Endothelial cell of umbilical vein (primary cell): ENCODE measurements around the gene RBMS1. TPM values are rescaled to one million over a fixed set of nuclear protein-coding genes. Genes with fewer than 3 reads are reported as not detected.

Experiments
- BruUV-seq: library from RNA; stranded (reverse); fragments of 400-500 nt; replicated peaks from 2 replicates; lab custom pipeline; 2021; lab: Mats Ljungman, UMichigan
- CTCF ChIA-PET: fragments of 300-600, 350-600 bp; sonication (Branson Sonifier 250); formaldehyde crosslinking; loops from one replicate; lab custom pipeline; 2021; ENCODE audit warnings: antibody characterized with exemption, inconsistent platforms; lab: Charles Lee
- POLR2A ChIA-PET: fragments of 300-600, 350-600 bp; sonication (Branson Sonifier 250); formaldehyde crosslinking; loops from one replicate; lab custom pipeline; 2021; ENCODE audit warnings: antibody characterized with exemption, inconsistent platforms; lab: Charles Lee
- DNase-seq: peaks from one replicate; pipeline ENCODE4 v3.0.0-alpha.2; 2011; ENCODE audit warnings: low read depth, low spot score
- FAIRE-seq: peaks from 2 replicates; lab custom pipeline; 2011; peaks lifted over from hg19 to GRCh38; lab: Jason Lieb, UNC
- H2AFZ ChIP-seq: 2 replicates; pipeline ENCODE4 v1.6.0; 2012; ENCODE audit warnings: low read depth, low read length, control low read depth, inconsistent platforms
- H3K27ac ChIP-seq: 2 replicates; pipeline ENCODE4 v1.5.1; 2011; ENCODE audit warnings: low read depth, mild to moderate bottlenecking, control low read depth, low read length, moderate library complexity; ENCODE audit not compliant: insufficient read depth
- H3K27me3 ChIP-seq, 2 experiments: 2 replicates each; pipeline versions ENCODE4 v1.6.0 to v1.6.1; 2011; ENCODE audit warnings: low read length in 2 of 2, mixed read lengths in 1 of 2; ENCODE audit not compliant: control insufficient read depth in 2 of 2, insufficient read depth in 2 of 2
- H3K36me3 ChIP-seq, 2 experiments: 2 replicates in 1 of 2; 3 replicates in 1 of 2; pipeline ENCODE4 v1.5.1; 2011; ENCODE audit warnings: low read length in 2 of 2, mild to moderate bottlenecking in 1 of 2, moderate library complexity in 1 of 2; ENCODE audit not compliant: control insufficient read depth in 2 of 2, insufficient read depth in 2 of 2; ENCODE audit errors: extremely low read depth in 1 of 2
- H3K4me1 ChIP-seq: 3 replicates; pipeline ENCODE4 v1.5.1; 2011; ENCODE audit warnings: mild to moderate bottlenecking, low read length; ENCODE audit not compliant: control insufficient read depth, insufficient read depth; ENCODE audit errors: extremely low read depth
- H3K4me2 ChIP-seq: 2 replicates; pipeline ENCODE4 v1.6.1; 2011; ENCODE audit warnings: low read length, control low read depth, mixed read lengths; ENCODE audit not compliant: insufficient read depth
- H3K4me3 ChIP-seq, 3 experiments: fragments of 200-600 bp in 1 of 3; sonication (generic), shearing (Covaris generic) in 1 of 3; replicated peaks in 1 of 3; 2 replicates each; pipeline ENCODE4 v1.5.1; 2011 to 2016; ENCODE audit warnings: control low read depth in 3 of 3, low read length in 3 of 3, mild to moderate bottlenecking in 2 of 3, inconsistent platforms in 1 of 3, low read depth in 1 of 3, moderate library complexity in 1 of 3; ENCODE audit not compliant: insufficient read depth in 1 of 3
- H3K79me2 ChIP-seq: 2 replicates; pipeline ENCODE4 v1.6.0; 2012; ENCODE audit warnings: low read length, inconsistent platforms; ENCODE audit not compliant: control insufficient read depth, insufficient read depth
- H3K9ac ChIP-seq: replicated peaks from 2 replicates; pipeline ENCODE3; 2011; ENCODE audit warnings: low read length, control low read depth; ENCODE audit not compliant: insufficient read depth; ENCODE audit errors: extremely low read depth
- H3K9me1 ChIP-seq: replicated peaks from 3 replicates; pipeline ENCODE4 v1.6.0; 2011; ENCODE audit warnings: mild to moderate bottlenecking, low read length; ENCODE audit not compliant: control insufficient read depth, insufficient read depth; ENCODE audit errors: extremely low read depth
- H3K9me3 ChIP-seq: replicated peaks from 2 replicates; pipeline ENCODE4 v1.5.1; 2012; ENCODE audit warnings: low read length, inconsistent platforms; ENCODE audit not compliant: control insufficient read depth, insufficient read depth
- H4K20me1 ChIP-seq: replicated peaks from 2 replicates; pipeline ENCODE3; 2011; ENCODE audit warnings: mild to moderate bottlenecking, low read length; ENCODE audit not compliant: control insufficient read depth, insufficient read depth; ENCODE audit errors: extremely low read depth
- EZH2 ChIP-seq: IDR thresholded peaks from 2 replicates; pipeline ENCODE4 v1.6.1; 2012; ENCODE audit warnings: borderline replicate concordance, low read depth, mild to moderate bottlenecking, moderate library complexity, low read length, inconsistent platforms; ENCODE audit not compliant: severe bottlenecking
- FOS ChIP-seq: IDR thresholded peaks from 2 replicates; pipeline ENCODE4 v1.6.1; 2011; ENCODE audit warnings: mild to moderate bottlenecking, low read length, moderate library complexity, borderline replicate concordance; ENCODE audit not compliant: insufficient read depth
- GATA2 ChIP-seq: IDR thresholded peaks from 2 replicates; pipeline ENCODE4 v1.7.0; 2011; ENCODE audit warnings: low read depth, mild to moderate bottlenecking, moderate library complexity, mixed read lengths, low read length; ENCODE audit not compliant: insufficient read length, insufficient read depth
- JUN ChIP-seq: IDR thresholded peaks from 2 replicates; pipeline ENCODE4 v1.6.1; 2011; ENCODE audit warnings: borderline replicate concordance, low read depth; ENCODE audit not compliant: insufficient read length, insufficient read depth
- MYC ChIP-seq: IDR thresholded peaks from one replicate; pipeline ENCODE4 v1.6.1; 2011; ENCODE audit warnings: mild to moderate bottlenecking, low read depth, low read length
- POLR2A ChIP-seq: IDR thresholded peaks from 2 replicates; pipeline ENCODE4 v1.6.1; 2012; ENCODE audit warnings: low read depth, mild to moderate bottlenecking, control low read depth, low read length
- dilution Hi-C: fragments of 300-500 bp; cut with MboI; formaldehyde crosslinking; loops from one replicate; pipeline ENCODE4 v1.15.0; 2019; ENCODE audit warnings: low sequenced_read_pairs; ENCODE audit not compliant: extremely low pct_ligation_motif_present
- intact Hi-C: fragments of 100-400 bp; cut with micrococcal nuclease; formaldehyde crosslinking; loops from one replicate; pipeline ENCODE4 v1.10.0; 2022
- polyA plus RNA-seq, 4 experiments: library from polyadenylated mRNA; depleted of rRNA in 3 of 4; stranded (reverse) in 3 of 4; unstranded in 1 of 4; fragments of >200 nt; gene quantifications; 2 replicates each; pipeline versions ENCODE4 v1.2.1 to v1.2.3, GENCODE V29; 2011 to 2012; ENCODE audit warnings: missing spikeins in 1 of 4
- total RNA-seq: library from RNA; stranded (reverse); gene quantifications from 2 replicates; pipeline ENCODE4 v1.2.3, GENCODE V29; 2021
- TF ChIP-seq, protein P1 (sequence below): IDR thresholded peaks from 2 replicates; pipeline ENCODE4 v1.6.1; 2011; ENCODE audit not compliant: insufficient read depth, insufficient read length

Gene RBMS1
- total and polyA plus RNA-seq, 2 donors (not counting 3 experiments of a cell fraction or from before 2014, with no cell fraction given) = 60.0 to 93.3 TPM

DNA sequence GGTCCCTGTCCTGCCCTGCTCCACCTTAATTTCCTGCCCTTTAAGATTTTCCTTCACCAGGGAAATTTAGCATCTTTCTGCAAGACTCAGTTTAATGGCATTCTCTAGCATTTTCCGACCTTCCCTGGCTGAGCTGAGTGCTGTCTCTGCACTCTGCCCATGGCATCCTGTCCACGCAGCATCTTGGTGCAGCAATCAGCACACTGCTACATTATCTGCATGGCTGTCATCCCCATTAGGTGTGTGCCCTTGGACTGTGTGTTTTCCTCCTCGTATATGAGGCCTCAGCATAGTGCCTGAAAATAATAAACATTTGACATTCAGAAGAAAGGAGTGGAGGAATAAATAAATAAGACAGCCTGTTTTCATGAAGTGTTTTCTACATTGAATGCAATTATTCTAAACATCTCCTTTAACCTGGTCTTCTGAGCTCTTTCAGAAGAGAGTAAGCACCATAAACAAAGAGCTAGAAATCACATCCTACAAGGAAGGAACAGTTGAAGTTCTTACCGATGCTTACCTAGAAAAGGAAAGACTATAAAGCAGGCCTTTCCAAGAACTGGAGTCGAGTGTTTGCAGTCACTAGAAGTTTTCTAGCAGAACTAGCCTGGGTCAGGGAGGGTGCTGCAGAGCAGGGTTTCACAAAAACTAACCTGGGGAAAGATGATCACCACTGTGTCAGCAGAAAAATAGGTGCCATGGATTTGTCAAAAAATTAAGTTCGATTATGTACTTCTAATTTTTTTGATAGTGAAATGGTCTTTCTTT is 162.2 kb downstream of the RBMS1 start:
- Histone ChIP-seq H3K9me3 (no peaks in the 10 kb centered on the region), H3K4me3 (no peak overlapping the region), H3K79me2 (peaks cover 92% of the 10 kb centered on the region), H3K36me3 (no peaks in the 10 kb centered on the region), H3K4me2 (no peak overlapping the region), H3K9ac (no peak overlapping the region), H3K27me3 (no peaks in the 10 kb centered on the region), H2AFZ (no peak overlapping the region), H3K9me1 (no peaks in the 10 kb centered on the region), H3K4me1 (peaks cover 35% of the 10 kb centered on the region), H3K27ac (no peak overlapping the region), H4K20me1 (no peaks in the 10 kb centered on the region)
- ChIA-PET CTCF (interaction anchor here (1.6 to 4.7 kb wide), 5 partner anchors 7 to 663 kb away, joined by 5 to 37 read pairs (median 8); no protein-coding TSS in a partner anchor), POLR2A (no interaction called here)
- no peak for DNase-seq
- dilution Hi-C loops (no loop called here), intact Hi-C loops (loop anchor here (1.0 to 5.0 kb wide), 6 partner anchors 41 to 731 kb away; no protein-coding TSS in a partner anchor)
- TF ChIP-seq, protein P1, sequence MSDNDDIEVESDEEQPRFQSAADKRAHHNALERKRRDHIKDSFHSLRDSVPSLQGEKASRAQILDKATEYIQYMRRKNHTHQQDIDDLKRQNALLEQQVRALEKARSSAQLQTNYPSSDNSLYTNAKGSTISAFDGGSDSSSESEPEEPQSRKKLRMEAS = no peak
- TF ChIP-seq MYC (no peak), POLR2A (no peak), JUN (no peak), GATA2 (no peak), EZH2 (no peak), FOS (no peak)
- BruUV-seq = no TSS peak
- FAIRE-seq = no peak
